SKM-1 treated with dmso at 0.1 percent for 144 hours (cell line): Measurements from ENCODE around the gene MGST2.

ENCODE experiments used
- DNase-seq: peaks from one replicate; lab custom pipeline; 2025; ENCODE audit not compliant: unreplicated experiment; lab: John Stamatoyannopoulos, UW

Gene MGST2

DNA sequence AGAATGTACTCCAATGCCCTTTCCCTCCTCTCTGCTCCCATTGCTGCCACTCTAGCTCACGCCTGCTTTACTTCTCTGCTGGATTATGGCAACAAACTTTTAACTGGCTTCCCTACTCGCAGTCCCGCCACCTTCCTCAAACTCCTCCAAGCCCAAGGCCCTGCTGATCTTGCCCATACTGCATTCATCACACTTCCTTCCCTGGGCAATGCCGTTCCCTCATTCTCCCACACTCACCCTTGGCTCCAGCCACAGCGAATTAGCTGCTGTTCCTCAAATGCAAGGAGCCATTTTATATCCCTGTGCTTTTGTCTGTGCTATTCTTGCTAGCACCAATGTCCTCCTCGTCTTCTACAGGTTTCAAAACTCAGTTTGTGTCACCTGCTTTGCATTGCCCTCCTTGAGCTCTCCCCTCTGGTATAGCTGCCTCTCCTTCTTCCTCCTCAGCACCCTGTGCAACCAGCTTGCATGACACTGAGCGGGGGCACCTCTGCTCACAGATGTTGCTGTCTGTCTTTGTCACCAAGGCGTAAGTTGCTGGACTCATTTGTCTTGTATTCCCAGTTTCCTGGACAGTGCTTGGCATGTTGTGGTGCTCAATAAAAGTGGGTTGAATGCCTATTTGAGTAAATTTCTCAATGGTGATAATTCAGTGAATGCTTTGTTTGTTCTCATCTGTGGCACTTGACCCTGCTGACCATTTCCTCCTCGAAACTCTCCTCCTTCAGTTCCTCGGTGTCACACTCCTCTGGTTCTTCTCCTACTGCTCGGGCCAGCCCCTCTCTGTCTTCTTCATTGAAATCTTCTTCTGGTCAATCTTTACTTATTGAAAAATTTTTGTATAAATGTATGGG is 22.4 kb upstream of the MGST2 start:
- no peak for DNase-seq

DNA sequence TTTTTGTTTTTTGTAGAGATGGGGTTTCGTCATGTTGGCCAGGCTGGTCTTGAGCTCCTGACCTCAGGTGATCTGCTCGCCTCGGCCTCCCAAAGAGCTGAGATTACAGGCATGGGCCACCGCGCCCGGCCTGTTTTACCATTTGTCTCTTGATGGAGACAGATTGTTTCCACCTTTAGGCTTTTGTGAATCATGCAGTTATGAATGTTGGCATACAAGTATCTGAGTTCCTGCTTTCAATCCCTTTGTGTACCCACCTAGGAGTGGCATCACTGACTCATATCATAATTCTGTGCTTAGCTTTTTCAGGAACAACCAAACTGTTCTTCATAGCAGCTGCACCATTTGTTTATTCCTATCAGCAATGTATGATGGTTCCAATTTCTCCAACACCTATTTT is 20.2 kb upstream of the MGST2 start:
- DNase-seq = no peak

GRCh38 chr4:139647184-139647583 is 18.4 kb upstream of the MGST2 start:
- peak; percentile 37 for DNase-seq

- no peak for DNase-seq
Observed at GRCh38 chr4:139647952-139648351, 17.7 kb upstream of the MGST2 start.

DNA sequence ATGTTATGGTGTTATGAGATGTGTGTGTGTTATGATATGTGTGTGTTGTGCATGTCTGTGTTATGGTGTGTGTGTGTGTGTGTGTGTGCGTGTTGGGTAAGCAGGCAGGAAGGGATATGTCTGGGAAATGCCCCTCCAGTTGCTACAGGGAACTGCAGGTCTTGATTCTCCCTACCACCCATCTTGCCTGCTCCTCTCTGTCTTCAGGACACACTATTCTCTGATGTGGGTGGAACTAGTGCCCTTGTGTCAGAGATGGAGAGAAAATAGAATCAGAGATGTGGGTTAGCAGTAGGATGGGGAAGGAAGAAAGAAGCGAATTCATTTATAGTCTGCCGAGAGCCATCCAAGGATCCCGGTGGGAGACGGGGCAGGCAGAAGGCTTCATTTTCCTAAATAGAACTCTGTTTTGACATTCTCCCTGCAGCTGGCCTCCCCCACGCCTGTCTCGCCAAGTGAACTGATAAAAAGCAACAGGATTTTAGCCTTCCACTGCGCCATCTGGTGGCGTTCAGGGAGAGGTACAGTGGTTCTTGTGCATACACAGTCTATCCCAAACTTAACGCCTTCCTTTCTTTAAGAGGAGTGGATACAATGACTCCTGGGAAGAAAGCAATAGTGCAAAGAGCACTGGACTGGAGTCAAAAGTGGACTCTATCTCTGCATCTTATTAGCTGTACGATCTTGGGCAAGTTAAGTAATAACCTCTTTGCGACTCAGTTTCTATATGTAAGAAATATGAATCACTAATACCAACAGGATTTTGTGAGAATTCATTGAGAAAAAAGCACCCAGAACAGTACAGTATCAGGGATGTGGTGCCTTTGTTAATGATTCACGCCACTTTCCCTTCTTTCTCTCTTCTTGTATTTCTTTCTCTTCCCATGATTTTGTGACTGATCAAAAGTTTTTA is 14.1 kb upstream of the MGST2 start:
- peak; percentile 76 for DNase-seq

DNA sequence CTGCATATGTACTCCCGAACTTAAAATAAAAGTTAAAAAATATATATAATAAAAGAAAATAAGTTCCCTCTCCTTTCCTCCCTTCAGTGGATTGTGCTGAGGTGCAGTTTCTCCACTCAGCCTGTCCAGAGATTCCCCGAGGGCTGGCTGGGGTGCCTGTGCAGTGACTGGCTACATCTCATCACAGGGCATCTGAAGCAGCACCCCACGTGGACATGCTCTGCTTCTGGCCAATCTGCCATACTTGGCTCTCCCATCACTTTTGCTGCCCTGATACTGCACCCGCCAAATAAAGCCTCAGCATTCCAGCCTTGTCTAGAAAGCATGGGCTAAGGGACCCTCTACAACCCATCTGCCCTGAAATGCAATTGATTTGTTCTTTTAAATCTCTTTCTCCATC is 11.1 kb upstream of the MGST2 start:
- no peak for DNase-seq

GRCh38 chr4:139655116-139655515 is 10.5 kb upstream of the MGST2 start:
- peak; percentile 14 for DNase-seq

GRCh38 chr4:139656614-139657486 is 8.8 kb upstream of the MGST2 start:
- DNase-seq = peak; percentile 80

DNA sequence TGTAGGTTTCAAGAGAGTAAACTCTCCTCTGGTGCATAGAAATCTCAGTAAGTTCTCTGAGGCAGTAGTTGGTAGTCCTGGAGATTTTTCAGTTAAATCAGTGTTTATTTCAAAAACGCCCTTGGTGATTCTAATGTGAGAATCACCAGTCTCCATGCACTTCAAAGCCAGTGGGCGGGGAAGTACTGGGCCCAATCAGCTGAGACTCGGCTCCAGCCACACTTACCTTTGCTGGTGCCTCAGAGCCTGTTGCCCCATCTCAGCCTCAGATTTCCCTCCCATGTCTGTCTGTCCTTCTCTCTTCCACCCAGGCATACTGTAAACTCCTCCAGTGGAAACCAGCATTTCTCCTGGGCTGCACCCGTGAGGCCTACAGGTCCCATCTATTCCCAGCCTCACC is 7.4 kb upstream of the MGST2 start:
- DNase-seq = no peak

GRCh38 chr4:139658586-139659382 is 6.8 kb upstream of the MGST2 start:
- no peak for DNase-seq

DNA sequence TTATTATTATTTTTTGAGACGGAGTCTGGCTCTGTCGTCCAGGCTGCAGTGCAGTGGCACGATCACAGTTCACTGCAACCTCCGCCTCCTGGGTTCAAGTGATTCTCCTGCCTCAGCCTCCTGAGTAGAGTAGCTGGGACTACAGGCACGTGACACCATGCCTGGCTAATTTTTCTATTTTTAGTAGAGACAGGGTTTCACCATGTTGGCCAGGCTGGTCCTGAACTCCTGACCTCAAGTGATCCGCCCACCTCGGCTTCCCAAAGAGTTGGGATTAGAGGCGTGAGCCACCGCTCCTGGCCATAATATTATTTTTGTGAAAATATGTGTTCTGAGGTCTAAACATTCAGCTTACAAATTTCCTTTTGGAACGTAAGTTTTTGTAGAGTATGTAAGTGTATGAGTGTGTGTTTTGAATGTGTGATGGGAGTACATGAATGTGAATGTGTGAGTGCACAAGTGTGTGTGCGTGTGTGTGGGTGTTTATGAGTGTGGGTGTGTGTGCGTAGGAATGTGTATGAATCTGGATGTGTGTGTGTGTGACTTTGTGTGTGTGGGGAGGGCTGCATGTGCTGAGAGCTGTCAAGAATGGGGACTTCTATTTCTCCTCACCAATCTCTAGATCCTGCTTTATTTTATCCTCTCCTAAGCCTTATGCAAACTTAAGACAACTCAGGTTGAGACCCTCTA is 5.7 kb upstream of the MGST2 start:
- no peak for DNase-seq

DNA sequence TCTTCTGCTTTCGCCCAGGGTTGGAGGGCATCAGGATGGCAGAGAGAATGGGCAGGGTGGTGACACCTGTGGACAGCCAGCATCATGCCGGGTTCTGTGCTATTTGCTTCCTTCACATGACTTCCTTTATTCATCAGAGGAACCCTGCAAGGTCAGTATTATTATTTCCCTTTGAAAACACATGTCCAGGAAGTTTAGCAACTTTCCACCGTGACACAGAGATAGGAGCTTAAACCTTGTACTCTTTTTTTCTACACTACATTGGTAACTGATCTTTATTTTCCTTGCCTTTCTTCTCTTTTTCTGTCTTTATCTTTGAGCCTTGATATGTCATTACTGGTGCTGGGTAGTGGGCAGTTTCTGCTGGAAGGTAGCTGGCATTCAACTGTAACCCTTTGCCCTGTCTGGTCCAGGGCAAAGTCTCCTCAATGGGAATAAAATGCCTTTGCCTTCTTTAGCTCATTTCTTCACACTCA is 5.0 kb upstream of the MGST2 start:
- DNase-seq = peak; percentile 61

DNA sequence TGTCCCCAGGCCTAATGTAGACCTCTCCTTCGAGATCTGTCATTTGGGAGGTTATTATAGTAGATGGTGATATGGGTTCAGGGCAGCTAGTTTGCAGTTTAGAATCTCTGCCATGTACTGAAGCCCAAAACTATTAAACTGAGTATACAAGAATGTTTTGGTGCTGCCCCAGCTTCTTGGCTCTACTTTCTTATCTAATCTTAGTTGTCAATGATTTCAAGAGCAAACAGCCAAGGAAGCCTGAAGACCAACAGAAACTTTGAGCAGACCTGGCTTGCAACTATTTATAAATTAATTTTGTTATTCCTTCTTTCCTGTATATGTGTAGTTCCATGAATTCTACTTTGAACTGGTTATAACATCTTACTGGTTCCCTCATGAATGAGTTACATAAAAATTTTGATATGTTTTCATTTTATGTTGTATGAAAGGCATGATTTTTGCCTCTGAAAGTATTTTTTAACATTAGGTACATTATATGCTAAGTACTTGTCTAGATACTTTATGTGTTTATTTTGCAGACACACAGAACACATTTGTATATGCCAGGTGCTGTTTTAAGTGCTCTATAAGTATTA is 2.0 kb upstream of the MGST2 start:
- DNase-seq = no peak

- DNase-seq = no peak
Observed at GRCh38 chr4:139664442-139664841, 1.2 kb upstream of the MGST2 start.

DNA sequence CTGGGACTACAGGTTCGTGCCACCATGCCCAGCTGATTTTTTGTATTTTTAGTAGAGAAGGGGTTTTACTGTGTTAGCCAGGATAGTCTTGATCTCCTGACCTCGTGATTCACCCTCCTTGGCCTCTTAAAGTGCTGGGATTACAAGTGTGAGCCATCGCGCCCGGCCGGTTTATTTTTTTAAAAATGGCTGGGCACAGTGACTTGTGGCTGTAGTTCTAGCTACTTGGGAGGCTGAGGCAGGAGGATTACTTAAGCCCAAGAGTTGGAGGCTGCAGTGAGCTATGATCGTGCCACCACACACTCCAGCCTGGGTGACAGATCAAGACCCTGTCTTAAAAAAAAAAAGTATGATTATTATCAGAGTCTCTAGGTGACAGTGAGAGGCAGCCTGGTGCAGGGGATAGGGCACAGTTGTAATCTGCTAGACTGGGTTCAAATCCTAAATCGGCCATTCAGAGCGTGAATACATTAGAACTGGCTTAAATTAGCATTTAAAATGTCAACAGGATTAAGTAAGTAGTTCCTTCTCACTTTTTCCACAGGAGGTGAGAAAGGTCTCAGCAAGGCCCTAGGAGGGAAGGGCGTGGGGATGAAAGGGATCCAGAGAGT is 435 bp upstream of the MGST2 start:
- DNase-seq = no peak

GRCh38 chr4:139666735-139667281 is 1.2 kb downstream of the MGST2 start:
- DNase-seq = peak; percentile 20

DNA sequence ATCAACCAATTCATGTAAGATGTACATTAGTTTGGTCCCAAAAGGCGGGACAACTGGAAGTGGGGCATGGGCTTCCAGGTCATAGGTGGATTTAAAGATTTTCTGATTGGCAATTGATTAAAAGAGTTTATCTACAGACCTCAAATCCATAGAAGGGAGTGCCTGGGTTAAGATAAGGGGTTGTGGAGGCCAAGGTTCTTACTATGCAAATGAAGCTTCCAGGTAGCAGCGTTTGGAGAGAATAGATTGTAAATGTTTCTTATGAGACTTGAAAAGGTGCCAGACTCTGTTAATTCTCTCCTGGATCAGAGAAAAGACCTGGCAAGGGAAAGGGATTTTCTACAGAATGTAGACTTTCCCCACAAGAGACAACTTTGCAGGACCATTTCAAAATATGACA is 2.4 kb downstream of the MGST2 start:
- no peak for DNase-seq

- DNase-seq = no peak
Observed at GRCh38 chr4:139668658-139669201, 3.1 kb downstream of the MGST2 start.
